Measurements from ENCODE around the gene THOC6.

- no peak for TF ChIP-seq CTCF (IDR thresholded peaks at IDR 0.05)
- TF ChIP-seq POLR2A (IDR thresholded peaks at IDR 0.05) = no peak
- no peak for TF ChIP-seq POLR2AphosphoS5 (IDR thresholded peaks at IDR 0.05)
- TF ChIP-seq EP300 (IDR thresholded peaks at IDR 0.05; ENCODE audit: low read depth) = no peak
These were observed 47.2 kb upstream of the THOC6 start for GRCh38 chr16:2976673-2977072.

Measured in transverse colon (tissue), 4 donors.